NAMALWA (cell line): ENCODE data around the gene DNAJB8.

ENCODE experiments used
- DNase-seq: peaks from one replicate; pipeline ENCODE4 v3.0.0-alpha.2; 2015; ENCODE audit warnings: low spot score

Gene DNAJB8

DNA sequence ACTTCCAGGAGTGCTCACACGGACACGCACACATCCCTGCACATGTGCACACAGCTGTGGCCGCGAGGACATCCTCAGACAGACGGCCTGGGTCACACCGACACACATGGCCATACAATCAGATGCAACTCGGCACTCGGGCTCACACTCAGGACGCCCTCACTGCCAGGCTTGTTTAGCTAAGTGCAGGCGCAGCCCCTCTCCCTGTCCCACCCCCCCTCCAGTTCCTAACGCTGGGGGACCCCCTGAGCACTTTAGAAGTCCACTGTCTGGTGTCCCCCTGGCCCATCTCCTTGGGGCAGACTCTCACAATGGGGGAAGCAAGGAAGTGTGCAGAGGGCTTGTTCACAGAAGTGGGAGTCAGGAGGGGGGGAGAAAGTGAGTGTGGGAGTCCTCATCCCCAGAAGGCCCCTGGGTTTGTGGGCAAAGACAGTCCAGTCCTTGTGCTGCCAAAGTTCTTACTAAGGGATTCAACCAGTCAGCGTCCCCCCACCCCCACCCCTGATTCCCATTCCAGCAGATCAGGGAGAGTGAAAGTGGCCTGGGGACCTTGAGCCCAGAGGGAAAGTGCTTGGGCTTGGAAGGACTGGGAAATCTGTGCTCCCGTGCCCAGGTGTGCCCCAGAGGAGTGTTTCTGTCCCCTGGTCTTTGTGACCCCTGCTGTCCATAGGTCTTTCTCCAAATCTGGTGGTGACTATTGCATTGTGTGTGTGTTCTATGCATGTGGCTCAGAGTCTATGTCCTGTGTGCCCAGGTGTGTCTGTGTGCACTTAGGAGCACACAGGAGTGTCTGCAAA lies 27.1 kb upstream of the DNAJB8 start:
- DNase-seq = no peak

DNA sequence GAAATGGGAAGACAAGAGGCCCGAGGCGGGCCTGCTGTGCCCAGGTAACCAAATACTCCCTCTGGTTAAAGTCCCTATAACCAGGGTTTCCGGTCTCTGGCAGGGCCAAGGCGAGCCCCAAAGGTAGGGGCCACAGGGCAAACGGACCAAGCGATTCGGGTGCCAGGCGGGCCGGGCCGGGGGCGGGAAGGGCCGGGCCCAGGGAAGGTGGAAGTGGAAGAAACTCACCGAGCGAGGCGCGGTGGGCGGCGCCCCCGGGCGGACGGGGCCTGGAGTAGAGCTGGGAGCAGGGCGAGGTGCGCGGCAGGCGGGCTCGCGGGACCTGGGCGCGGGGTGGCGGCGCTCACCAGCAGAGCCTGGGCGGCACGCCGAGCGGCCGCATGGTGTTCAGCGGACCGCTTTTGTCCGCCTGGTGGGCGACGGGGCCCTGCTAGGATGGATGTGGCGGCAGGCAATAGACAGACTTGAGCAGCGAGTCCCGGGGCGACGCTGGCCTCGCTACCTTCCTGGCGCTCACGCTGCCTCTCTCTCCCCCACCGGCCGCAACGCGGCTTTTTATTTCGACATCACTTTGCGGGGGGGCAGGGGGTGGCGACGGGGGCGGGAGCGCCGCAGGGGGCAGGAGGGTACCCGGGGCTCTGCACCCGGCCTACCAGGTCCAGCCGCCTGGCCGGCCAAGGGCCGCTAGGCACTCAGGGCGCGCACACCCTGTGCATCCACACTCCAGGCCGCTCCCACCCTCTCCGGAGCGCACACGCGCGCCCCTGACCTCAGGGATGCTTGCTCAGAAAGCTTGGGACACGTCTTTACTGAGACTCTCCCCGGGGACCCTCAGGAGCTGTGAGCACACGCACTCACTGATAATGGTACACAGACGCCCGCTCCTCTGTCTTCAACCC lies 26.2 kb upstream of the DNAJB8 start, which contains the start of gene GATA2:
Gene GATA2 (minus strand): TSS at position 531 of the 899 bp plus-strand sequence. CDS start 6,170 bp downstream, outside the sequence.
- DNase-seq = no peak

DNA sequence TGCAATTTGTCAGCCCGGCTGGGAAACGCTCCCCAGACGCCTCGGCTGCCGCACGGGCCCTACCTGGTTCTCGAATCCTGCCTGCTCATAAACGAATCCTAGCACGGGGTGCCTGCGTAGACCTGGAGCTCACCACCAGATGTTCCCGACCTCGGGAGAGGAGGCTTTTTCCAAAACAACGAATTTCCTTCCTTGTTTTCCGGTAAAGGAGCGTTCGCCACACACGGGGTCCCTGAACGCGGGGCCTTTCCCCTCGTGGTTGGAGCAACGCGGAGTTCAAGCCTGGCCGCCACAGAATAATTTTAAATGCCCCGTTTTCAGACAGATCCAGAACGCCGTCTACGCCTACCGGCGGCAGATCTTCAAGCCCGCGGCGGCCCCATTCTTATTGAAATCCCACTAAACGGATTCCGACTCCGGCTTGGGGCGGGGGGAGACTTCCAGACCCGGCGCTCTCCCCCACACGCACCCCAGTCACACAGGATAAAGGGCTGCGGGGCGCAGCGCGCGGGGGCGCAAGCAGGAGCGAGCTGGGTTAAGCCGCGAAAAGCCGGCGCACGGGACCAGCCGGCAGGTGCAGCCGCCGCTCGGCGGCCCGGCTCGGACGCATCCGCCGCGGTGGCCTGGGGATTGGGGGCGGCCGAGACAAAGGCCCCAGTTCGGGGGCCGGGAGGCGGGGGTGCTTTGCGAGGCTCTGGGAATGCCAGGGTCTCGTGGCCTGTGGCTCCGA lies 25.4 kb upstream of the DNAJB8 start:
- no peak for DNase-seq

DNA sequence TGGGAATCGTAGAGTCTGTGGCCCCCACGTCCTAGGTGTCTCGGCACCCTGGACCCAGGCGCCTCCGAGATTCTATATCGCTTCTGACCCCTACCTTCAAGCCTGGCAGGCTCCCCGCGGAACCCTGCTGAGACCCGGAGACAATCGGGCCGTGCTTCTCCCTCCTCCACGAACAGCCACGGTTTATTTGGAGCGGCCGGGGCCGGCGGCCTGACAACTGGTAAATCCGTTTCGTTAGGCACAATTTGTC lies 24.9 kb upstream of the DNAJB8 start:
- DNase-seq = no peak

DNA sequence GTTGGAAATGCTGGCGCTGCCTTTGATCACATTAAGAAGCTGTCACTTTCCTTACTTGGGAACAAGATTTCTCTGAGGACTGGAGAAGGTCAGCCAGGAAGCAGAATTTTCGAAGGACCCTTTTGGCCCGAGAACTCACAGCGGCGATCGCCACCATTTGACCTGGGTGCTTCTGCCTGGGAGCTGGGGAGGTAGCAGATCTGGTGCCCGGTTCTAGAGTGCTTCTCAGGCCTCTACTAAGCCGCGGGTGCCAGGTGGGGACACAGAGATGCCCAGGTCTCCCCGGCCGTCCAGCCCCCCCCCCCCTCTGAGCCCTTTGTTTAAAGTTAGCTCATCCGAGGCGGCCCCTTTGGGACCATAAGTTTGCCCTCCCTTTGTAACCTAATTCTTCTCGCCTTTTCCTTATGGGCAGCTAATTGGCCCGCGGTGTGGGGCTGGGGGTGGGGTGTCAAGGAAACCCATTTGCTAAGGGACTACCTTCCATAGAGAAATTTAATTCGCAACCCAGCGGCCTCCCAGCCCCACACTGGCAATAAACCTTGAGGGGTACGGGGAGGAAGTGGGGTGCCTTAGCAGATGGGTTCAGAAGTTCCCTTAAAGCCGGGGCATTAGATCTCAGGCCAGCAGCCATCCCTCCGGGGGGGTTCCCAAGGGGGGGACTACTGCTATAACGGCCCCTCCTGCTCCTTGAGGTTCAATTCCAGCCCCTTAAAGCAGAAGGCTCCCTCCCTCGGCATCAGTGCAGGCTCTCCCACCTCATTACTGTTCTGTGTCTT lies 24.4 kb upstream of the DNAJB8 start:
- DNase-seq = no peak

DNA sequence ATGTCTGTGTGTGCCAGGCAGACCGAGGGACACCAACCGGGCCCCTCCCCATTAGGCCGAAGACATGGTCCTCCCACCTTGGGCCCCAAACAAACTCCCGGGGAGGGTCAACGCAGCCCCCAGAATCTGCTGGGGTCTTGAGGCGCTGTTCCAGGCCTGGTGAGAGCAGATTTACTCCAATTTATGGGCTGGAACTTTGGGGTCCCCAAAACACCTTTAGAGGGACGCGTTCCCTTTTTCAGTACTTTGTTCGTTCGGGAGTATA lies 23.9 kb upstream of the DNAJB8 start:
- no peak for DNase-seq

DNA sequence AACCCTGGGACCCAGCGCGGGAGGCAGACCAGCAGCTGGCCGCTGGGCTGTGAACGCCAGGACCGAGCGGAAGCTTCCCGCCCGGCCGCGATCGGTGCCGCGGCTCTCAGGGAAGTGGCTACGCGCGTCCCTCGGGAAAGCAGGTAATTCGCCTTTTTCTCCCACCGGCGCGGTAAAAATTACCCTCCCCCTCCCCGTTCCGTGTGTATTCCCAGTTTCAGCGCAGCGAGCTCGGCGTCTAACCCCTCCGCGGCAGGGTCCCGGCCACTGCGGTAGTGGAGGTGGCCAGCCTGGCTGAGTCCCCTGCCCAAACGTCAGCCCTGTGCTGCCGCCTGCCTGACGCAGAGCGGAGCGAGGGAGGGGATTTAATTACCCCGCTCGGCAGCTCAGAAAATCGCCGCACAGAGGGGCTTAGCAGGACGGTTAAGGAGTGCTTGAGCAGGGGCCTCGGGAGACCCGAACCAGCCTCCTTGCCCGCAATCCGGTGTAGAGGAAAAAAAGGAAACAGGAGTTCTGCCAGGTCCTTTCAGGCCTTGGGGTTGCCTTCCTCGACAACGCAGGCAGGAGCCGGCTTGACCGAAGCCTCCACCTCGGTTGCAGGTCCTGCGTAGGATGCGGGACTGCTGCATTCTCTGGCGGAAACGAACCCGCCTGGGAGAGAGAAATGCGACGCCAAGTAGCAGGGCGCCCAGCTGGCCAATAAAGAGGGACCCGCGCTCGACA lies 23.4 kb upstream of the DNAJB8 start:
- no peak for DNase-seq

DNA sequence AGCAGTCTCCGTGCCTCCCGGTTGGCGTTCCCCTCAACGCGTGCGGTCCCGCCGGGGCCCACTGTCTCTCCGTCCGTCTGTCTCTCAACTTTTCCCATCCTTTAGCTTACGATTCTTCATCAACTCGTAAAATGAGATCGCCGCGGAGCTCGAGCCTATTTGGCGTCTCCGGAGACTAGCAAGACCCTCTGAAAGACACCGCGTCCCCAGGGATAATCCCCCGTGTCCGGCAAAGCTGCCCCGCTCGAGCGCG lies 22.9 kb upstream of the DNAJB8 start:
- no peak for DNase-seq

DNA sequence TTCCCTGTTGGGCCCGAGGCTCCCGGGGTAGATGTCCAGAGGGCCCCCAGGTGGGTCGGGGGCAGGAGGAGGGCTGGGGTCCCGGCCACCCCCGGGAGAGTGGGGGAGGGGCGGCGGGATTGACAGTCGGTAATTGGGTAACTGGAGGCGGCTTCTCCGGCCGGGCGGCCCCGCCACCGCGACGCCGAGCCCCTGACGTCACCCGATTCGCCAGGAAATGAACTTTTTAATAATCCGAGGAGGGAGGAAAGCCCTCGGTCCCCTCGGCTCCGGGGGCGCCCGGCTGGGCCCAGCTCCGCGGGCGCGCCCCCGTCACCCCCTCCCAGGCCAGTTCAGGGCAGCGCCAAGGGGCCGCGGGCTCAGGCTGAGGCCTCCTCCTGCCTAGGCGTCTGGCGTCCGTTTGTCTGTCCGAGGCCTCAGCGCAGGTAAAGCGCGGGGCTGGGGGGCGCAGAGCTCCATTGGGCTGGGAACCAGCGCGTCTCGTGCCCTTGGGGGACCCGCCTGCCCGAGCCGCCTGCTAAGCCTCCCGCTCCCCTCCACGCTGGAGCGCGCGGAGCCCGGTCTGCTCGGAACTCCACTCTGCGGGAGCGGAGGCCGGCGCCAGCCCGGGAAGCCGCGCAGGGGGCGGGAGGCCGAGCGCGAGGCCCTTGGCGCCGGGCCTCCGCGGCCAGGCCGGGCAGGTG lies 22.4 kb upstream of the DNAJB8 start:
- no peak for DNase-seq

DNA sequence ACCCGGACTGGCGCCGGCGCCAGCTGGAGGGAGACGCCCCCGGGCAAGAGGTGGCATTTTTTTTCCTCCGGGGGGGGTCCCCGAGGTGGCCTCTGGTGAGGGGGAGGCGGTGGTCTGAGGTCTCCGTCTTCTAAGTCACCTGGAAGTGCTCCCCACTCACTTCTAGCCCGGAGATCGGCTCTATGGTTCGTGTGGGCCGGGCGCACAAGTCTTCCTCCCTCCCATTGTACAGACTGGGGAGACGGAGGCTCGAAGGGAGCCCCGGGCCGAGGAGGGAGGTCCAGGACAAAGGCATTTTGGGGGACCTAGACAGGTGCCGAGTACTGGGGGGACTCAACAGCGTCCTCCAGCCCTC lies 21.9 kb upstream of the DNAJB8 start:
- DNase-seq = no peak

DNA sequence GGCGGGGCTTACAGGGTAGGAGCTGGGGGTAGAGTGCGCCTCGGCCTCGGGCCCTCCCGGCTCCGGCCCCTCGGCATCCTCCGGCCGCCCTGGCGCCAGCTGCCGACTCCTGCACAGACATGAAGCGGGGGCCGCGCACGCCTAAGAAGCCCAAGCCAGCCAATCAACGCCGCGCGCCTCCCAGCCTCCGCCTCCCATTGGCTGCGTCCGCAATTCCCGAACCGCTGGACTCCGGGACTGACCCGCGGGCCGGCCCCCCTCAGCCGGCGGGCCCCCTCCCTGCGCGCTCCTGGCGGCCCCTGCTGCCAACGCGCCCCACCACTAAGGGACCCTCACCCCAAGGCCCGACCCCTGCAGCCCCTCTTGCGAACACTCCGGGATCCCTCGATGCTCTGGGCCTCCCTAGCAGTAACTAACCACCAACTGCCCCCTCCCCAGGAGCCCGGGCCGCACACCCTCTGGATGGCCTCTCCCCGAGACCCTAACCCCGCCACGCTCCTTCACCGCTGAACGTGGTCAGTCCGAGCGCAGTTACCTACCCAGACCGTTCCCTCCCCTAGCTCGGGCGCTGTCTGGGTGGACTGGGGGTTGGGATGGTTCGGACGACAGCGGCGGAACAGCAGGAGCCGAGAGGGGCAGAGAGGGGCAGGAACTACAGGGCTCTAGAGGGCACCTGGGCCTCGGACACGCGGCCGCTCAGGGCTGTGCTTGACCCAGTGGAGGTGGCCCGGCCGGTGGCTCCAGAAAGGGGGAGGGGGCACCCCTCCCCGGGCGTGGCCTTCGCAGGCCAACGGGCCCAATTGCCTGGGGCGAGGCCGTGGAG lies 21.3 kb upstream of the DNAJB8 start:
- no peak for DNase-seq

DNA sequence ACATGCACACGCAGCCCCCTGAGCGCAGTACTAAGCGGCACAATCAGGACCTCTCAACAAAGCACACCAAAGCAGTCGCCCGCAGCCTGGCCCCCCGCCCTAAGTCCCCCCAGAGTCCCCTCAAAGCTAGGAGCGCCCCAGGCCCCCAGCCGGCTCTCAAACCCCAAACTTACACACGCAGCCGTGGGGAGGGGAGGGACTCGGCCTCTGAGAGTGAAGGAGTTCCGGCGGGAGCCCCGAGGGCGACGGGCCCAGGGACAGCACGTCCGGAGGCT lies 20.8 kb upstream of the DNAJB8 start:
- no peak for DNase-seq

DNA sequence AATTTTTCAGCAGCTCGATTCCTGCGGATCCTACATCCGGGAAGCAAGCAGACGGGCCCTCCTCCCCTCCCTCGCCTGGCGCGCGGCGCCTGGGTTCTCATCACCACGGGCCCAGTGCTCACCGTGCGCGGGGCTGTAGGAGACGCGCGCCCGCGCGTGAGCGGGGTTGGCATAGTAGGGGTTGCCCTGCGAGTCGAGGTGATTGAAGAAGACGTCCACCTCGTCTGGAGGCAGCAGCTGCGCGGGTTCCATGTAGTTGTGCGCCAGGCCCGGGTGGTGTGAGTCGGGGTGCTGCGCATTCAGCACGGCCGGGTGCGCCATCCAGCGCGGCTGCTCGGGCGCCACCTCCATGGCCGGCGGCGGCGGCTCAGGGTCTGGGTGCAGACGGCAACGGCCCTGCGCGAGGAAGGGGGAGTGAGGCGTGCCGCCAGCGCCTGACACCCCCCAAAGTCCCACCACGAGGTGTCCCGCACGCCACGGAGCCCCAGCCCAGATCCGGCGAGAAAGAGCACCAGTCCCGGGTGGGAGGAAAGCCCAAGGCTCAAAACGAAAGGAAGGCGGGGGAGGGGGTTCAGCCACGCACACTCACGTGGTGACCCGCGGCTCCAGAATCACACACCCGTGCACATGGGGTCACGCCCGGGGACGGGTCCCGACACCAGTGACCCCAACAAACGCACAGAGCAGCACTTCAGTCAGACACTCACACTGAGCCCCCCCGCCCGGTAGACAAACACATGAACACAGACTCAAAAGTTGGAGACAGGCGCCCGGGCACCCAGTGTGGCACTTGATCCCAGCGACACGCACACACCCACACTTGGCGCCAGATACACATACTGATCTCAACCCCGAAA lies 20.2 kb upstream of the DNAJB8 start:
- no peak for DNase-seq

DNA sequence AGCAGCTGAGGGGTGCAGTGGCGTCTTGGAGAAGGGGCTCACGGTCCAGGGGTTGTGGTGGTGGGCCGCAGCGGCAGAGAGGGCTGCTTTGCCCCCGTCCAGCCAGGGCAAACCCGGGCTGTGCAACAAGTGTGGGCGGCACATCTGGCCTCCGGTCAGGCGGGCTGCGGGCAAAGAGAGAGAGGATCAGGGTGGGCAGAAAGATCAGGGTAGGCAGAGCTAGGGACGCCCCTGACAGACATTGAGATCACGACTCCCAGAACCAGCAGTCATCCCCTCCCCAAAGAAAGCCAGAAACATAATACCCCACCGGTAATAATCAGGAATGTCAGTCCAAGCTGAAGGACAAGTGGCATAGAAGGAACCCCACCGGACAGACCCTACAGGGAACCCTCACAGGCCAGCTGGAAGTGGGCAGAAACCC lies 19.5 kb upstream of the DNAJB8 start:
- no peak for DNase-seq

DNA sequence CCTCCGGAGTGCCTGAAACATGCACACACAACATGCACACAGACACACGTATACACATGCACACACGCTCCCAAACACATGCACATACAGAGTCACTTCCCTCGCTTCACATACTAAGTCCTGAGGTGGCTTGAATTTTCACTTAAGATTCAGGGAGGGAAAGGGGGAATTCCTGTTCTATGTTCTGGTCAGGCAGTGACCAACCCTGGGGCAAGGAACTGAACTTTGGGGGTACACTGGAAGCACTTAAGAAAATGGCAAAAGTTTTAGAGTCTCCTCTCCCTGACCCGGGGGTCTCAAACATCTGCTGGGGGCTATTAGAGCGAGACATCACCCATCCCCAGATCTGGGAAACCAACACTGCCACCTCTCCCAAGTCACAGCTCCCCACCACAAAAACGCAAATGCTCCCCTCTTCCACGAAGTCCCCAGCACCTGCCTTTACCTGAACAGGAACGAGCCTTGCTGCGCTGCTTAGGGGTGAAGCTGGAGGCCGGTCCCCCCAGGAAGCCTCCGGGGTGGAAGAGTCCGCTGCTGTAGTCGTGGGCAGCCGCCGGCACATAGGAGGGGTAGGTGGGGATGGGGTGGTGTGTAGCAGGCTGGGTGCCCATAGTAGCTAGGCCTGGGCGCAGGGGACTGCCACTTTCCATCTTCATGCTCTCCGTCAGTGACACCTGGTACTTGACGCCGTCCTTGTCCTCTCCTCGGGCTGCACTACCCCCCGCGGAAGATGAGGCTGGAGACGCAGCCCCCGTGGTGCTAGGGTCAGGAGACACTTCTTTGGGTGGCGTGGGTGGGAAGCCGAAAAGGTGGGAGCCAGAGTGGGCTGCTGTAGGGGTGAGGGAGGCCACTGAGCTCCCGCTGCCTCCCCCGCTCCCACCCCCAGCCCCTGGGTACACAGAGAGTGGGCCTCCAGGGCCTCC lies 18.9 kb upstream of the DNAJB8 start:
- DNase-seq = no peak

DNA sequence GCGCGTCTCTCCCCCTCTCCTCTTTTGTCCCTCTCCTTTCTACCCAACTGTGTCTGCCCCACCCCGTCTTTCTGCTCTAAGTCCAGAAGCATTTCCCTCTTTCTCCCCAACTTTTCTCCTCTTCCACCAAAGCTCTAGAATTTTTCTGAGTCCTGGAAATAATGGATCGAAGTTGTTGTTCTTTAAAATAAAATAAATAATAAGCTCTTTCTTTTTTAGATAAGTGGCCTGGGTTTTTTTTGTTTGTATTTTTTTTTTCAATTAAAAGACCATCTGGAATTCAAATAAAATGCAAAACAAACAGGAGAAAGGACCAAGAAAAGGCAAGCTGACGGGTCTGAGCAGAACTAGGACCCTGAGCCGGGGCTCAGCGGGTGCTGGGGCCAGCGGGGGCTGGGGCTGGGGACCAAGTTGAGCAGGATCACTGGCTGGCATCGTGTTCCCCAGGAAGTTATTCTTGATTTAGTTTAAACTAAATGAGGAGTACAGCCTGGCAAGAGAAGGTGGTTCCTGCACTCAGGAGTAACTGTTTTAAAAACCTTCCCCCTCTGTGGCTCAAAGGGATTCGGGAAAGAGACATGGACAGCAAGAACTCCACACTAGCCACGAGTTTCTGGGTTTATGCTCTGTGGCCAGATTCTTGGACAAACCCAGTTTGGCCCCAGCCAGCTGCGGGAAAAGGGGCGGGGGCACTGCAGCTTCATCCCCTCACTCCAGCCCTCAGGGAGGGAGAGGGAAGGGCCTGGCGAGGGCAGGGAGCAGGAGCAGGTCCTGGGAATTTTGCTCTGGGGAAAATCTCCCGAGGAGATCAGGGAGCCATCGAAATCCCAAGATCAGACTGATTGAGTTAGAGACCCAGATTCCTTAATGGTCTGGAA lies 18.0 kb upstream of the DNAJB8 start:
- DNase-seq = no peak

DNA sequence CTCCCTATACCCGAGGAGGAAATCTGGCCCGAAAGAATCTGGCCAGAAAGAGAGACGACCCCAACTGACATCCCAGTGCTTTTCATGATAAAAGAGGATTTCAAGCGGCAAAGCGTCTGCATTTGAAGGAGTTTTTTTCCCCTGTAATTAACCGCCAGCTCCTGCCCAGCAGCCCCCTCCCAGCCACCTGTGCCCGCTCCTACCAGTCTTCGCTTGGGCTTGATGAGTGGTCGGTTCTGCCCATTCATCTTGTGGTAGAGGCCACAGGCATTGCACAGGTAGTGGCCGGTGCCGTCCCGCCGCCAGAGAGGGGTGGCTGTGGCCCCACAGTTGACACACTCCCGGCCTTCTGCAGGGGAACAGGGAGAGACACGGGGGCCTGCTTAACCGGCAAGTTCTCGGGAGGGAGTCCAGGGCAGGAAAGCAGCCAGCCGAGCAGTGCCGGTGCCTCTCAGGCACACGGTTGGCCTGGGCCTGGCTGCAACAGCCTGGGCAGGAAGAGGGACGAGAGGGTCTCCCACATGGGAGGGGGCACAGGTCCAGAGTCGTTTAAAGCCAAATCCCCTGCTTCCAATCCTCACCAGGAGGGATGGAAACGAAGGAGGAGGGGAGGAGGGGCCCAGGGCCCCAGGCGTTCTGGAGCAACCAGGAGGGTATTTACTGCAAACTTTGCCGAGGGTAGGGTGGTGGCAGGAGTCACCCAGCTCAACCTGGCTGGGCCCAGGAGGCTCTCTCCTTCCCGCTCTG lies 17.1 kb upstream of the DNAJB8 start:
- no peak for DNase-seq
